SU-DHL-6 (cell line): ENCODE measurements around the gene ORAI2.

Experiments
- H2AFZ ChIP-seq: fragments of 200-600 bp; sonication (generic); 2 replicates; pipeline ENCODE4 v1.6.1; 2014; ENCODE audit warnings: low read depth, mild to moderate bottlenecking, moderate library complexity, mixed read lengths, antibody characterized with exemption, low read length; ENCODE audit not compliant: severe bottlenecking
- H3F3A ChIP-seq: fragments of 200-600 bp; shearing (Covaris generic); 2 replicates; pipeline ENCODE4 v1.6.0; 2016; ENCODE audit warnings: antibody characterized with exemption, mild to moderate bottlenecking; ENCODE audit not compliant: insufficient read depth
- H3K27ac ChIP-seq: fragments of 200-600 bp; sonication (generic); 2 replicates; pipeline ENCODE4 v1.5.1; 2016; ENCODE audit warnings: low read depth, mild to moderate bottlenecking, low read length, moderate library complexity, mixed read lengths
- H3K27me3 ChIP-seq: fragments of 200-600 bp; sonication (generic), shearing (Covaris generic); 2 replicates; pipeline ENCODE4 v1.6.0; 2014; ENCODE audit warnings: mild to moderate bottlenecking, low read length
- H3K36me3 ChIP-seq: fragments of 200-600 bp; sonication (generic); 2 replicates; pipeline ENCODE4 v1.6.1; 2014; ENCODE audit warnings: mild to moderate bottlenecking, low read length, mixed read lengths
- H3K4me2 ChIP-seq: fragments of 300-600, 200-600 bp; shearing (Covaris generic), sonication (generic); 2 replicates; pipeline ENCODE4 v1.6.0; 2014; ENCODE audit warnings: low read length, low read depth, mild to moderate bottlenecking; ENCODE audit not compliant: poor library complexity, severe bottlenecking
- H3K4me3 ChIP-seq: fragments of 200-600 bp; sonication (generic); 2 replicates; pipeline ENCODE4 v1.5.1; 2014; ENCODE audit warnings: antibody characterized with exemption, low read length, mild to moderate bottlenecking, mixed read lengths; ENCODE audit not compliant: insufficient read depth, poor library complexity, severe bottlenecking
- H3K79me2 ChIP-seq: fragments of 200-600 bp; sonication (generic); 2 replicates; pipeline ENCODE4 v1.6.1; 2014; ENCODE audit warnings: mild to moderate bottlenecking, low read length, moderate library complexity; ENCODE audit not compliant: insufficient read depth
- H3K9ac ChIP-seq: fragments of 200-600 bp; sonication (generic); 2 replicates; pipeline ENCODE4 v1.7.0; 2014; ENCODE audit warnings: mild to moderate bottlenecking, low read length
- H3K9me2 ChIP-seq: fragments of 200-600 bp; sonication (generic); replicated peaks from 2 replicates; pipeline ENCODE4 v1.6.1; 2014; ENCODE audit warnings: low read length; ENCODE audit not compliant: insufficient read depth
- H3K9me3 ChIP-seq: fragments of 200-600 bp; sonication (generic); 2 replicates; pipeline ENCODE4 v1.6.1; 2014; ENCODE audit warnings: low read length, mixed read lengths; ENCODE audit not compliant: insufficient read depth
- H4K20me1 ChIP-seq: fragments of 200-600 bp; sonication (generic); 2 replicates; pipeline ENCODE4 v1.6.1; 2014; ENCODE audit warnings: low read depth, mild to moderate bottlenecking, antibody characterized with exemption, low read length, moderate library complexity, mixed read lengths
- CTCF ChIP-seq: fragments of 200-600 bp; sonication (generic); IDR thresholded peaks from one replicate; pipeline ENCODE4 v1.5.1; 2017; ENCODE audit warnings: antibody characterized with exemption, mild to moderate bottlenecking, low read length, moderate library complexity; ENCODE audit not compliant: insufficient read depth, poor library complexity, severe bottlenecking
- EZH2phosphoT487 ChIP-seq: fragments of 200-600 bp; sonication (generic), shearing (Covaris generic); conservative IDR thresholded peaks from 2 replicates; pipeline ENCODE4 v1.6.1; 2018; ENCODE audit warnings: mild to moderate bottlenecking, antibody characterized with exemption, low read length, moderate library complexity, mixed read lengths

The ORAI2 gene

GRCh38 chr7:102467581-102468477 lies 34.5 kb downstream of the ORAI2 start:
- peaks cover 25% of the 10 kb centered on the region for H3K79me2 ChIP-seq

DNA sequence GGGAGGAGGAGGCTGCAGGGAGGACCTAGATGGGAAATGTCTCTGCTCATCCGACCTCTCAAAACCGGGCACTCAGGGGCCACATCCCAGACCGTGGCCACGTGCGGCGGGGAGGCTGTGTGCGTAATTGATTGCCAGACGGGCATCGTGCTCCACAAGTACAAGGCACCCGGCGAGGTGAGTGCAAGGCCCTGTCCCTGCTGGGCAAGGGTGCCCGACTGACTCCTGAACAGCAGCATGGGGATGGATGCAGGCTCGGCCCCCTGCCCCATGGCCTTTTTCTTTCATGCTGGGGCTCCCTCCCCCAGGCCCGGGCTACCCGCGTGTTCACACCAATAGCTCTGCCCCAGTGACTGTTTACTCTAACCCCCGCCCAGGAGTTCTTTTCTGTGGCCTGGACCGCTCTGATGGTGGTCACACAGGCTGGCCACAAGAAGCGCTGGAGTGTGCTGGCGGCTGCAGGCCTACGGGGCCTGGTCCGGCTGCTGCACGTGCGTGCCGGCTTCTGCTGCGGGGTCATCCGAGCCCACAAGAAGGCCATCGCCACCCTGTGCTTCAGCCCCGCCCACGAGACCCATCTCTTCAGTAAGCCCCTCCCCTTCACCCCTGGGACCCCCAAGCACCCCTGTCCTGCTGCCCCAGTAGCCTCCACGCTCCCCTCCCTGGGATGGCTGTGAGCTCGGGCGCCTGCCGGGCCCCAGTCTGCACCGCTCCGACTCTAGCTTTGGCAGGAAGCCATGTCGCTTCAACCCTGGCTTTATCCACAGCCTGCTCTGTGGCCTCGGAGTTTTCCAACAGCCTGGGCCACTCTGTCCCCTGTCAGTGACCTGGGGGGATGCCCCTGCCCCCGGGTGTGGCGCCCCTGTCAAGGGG lies 35.3 kb downstream of the ORAI2 start:
- no peak for TF ChIP-seq EZH2phosphoT487
- no peak for TF ChIP-seq CTCF
- Histone ChIP-seq H2AFZ (no peak overlapping the region), H3K9ac (no peak overlapping the region), H4K20me1 (no peaks in the 10 kb centered on the region; the same call in 1 of the 2 replicates), H3K79me2 (peaks cover 18% of the 10 kb centered on the region), H3K27me3 (no peaks in the 10 kb centered on the region), H3K9me2 (no peaks in the 10 kb centered on the region), H3K9me3 (no peaks in the 10 kb centered on the region), H3K27ac (no peak overlapping the region), H3K4me2 (no peak overlapping the region), H3K36me3 (no peaks in the 10 kb centered on the region), H3K4me3 (no peak overlapping the region), H3F3A (peaks cover 17% of the 10 kb centered on the region; the same call in 1 of the 2 replicates)

More at GRCh38 chr7:102467581-102468477, 34.5 kb downstream of the ORAI2 start:
- Histone ChIP-seq H3K9me3 (no peaks in the 10 kb centered on the region), H3F3A (peaks cover 17% of the 10 kb centered on the region; the same call in 1 of the 2 replicates), H3K4me2 (no peak overlapping the region), H3K9ac (no peak overlapping the region), H4K20me1 (no peaks in the 10 kb centered on the region; the same call in 1 of the 2 replicates), H3K27me3 (no peaks in the 10 kb centered on the region), H3K4me3 (no peak overlapping the region), H3K36me3 (no peaks in the 10 kb centered on the region), H3K27ac (no peak overlapping the region), H3K9me2 (no peaks in the 10 kb centered on the region), H2AFZ (no peak overlapping the region)
- no peak for TF ChIP-seq EZH2phosphoT487
- TF ChIP-seq CTCF = no peak

- TF ChIP-seq CTCF (no peak), EZH2phosphoT487 (no peak)
- H3K36me3 ChIP-seq = no peaks in the 10 kb centered on the region
- no peaks in the 10 kb centered on the region for H3K9me3 ChIP-seq
- no peak overlapping the region for H3K27ac ChIP-seq
- no peak overlapping the region for H3K9ac ChIP-seq
- no peak overlapping the region for H3K4me2 ChIP-seq
- H3K9me2 ChIP-seq = no peaks in the 10 kb centered on the region
- peaks cover 11% of the 10 kb centered on the region; the same call in 1 of the 2 replicates for H3K79me2 ChIP-seq
- no peaks in the 10 kb centered on the region for H3K27me3 ChIP-seq
- H3K4me3 ChIP-seq = no peak overlapping the region
- no peak overlapping the region for H2AFZ ChIP-seq
- H3F3A ChIP-seq = peaks cover 17% of the 10 kb centered on the region; the same call in 1 of the 2 replicates
- no peaks in the 10 kb centered on the region; the same call in 1 of the 2 replicates for H4K20me1 ChIP-seq
These were observed 36.1 kb downstream of the ORAI2 start for GRCh38 chr7:102469351-102469971.
